Measurements from ENCODE around the gene HLA-G.
"Not testable (repeated sequence)": the region's sequence is repeated elsewhere in the genome, so short reads cannot be mapped to it uniquely, and the experiment has no call there.

The HLA-G gene

DNA sequence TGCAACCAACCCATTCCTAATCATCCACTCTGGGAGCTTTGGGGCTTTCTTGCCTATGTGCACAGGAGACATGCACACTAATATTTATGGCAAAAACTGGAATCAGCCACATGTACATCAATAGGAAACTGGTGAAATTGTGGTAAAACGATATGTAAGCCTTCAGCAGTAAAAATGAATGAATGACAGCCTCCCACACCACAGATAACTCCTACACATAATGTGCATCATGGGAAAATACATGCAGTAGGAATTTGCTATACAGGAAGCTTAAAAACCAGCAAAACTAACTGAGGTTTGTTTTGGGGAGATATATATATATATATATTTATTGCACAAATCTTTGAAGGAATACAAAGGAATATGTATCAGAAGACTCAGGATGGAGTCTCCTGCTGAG, 47.6 kb downstream of the HLA-G start:
- DNase-seq: no peak

DNA sequence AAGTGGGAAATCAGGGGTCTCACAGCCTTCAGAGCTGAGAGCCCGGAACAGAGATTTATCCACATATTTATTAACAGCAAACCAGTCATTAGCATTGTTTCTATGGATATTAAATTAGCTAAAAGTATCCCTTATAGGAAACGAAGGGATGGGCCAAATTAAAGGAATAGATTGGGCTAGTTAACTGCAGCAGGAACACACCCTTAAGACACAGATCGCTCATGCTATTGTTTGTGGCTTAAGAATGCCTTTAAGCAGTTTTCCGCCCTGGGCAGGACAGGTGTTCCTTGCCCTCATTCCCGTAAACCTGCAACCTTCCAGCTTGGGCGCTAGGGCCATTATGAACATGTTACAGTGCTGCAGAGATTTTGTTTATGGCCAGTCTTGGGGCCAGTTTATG, 48.1 kb downstream of the HLA-G start:
- not testable (repeated sequence) for DNase-seq

Data from NCI-H187 (cell line).